Bronchus fibroblast of lung (primary cell): ENCODE data around the gene BMP8B. TPM values are rescaled to one million over a fixed set of nuclear protein-coding genes. Genes with fewer than 3 reads are reported as not detected.

ENCODE experiments used
- total RNA-seq: library from RNA; depleted of rRNA; stranded (reverse); fragments of >200 nt; gene quantifications from 2 replicates; pipeline ENCODE4 v1.2.3, GENCODE V29; 2015

Gene BMP8B, protein sequence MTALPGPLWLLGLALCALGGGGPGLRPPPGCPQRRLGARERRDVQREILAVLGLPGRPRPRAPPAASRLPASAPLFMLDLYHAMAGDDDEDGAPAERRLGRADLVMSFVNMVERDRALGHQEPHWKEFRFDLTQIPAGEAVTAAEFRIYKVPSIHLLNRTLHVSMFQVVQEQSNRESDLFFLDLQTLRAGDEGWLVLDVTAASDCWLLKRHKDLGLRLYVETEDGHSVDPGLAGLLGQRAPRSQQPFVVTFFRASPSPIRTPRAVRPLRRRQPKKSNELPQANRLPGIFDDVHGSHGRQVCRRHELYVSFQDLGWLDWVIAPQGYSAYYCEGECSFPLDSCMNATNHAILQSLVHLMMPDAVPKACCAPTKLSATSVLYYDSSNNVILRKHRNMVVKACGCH
- total RNA-seq: not detected in 2 replicates

GRCh38 chr1:39788758-39789570, at the start of gene BMP8B:
TSS of gene BMP8B (minus strand) at chr1:39788865. CDS start at chr1:39788485, 380 bp downstream.

GRCh38 chr1:39771022-39771532, 17.6 kb downstream of the BMP8B start, which contains the start of gene OXCT2:
TSS of gene OXCT2 (minus strand) at chr1:39771348. CDS start at chr1:39771255, 93 bp downstream.

DNA sequence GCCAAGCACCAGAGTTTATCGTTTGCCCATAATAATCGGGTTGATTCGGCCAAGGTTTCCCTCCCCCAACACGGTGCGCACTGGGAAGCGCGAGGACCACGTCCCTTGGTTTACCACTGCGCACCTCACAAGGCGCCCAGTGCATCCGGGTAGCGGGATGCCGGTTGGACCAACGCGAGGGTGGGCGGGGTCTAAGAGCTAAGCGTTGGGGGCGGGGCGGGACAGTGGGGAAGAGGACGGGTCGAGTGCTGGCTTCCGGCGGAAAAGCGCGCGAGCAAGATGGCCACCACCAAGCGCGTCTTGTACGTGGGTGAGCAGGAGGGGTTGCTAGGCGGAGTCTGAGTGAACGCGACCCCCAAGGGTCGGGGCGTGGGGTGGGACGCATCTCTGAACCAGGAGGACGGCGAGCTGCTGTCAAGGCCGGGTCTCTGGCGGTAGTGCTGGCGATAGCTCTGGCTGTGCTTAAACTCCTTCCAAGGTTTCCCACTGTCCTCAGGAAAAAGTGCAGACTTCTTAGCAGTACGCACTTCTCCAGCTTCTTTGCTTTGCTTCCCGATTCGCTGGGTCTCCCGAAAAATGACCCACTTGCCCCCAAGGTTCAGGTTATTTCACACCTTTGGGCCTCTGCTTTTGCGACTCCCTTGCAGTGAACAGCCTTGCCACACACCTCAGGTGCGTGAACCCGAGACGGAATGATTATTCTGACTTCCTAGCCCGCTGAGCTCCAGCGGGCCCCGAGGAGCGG, 49.9 kb downstream of the BMP8B start, which contains the start of gene PPIE:
TSS of gene PPIE (plus strand) at position 261 of the 745 bp plus-strand sequence. CDS start at position 280, 19 bp downstream.

Other genes with a start within 250 kb of the BMP8B start
- gene PABPC4, start 212.1 kb downstream of the BMP8B start, total RNA-seq: 174 and 187 TPM in 2 replicates
- gene HEYL, start 149.2 kb downstream of the BMP8B start, total RNA-seq: under 0.01 TPM in 1 of 2 replicates, not detected in the other
- not detected in 2 replicates for gene NT5C1A, start 116.8 kb downstream of the BMP8B start, total RNA-seq
- gene HPCAL4, start 97.4 kb downstream of the BMP8B start, total RNA-seq: not detected in 2 replicates
- 41.8 and 43.2 TPM in 2 replicates for gene PPIE, start 50.0 kb downstream of the BMP8B start, total RNA-seq
- 1.5 and 1.6 TPM in 2 replicates for gene OXCT2, start 17.5 kb downstream of the BMP8B start, total RNA-seq
- 15.0 and 16.6 TPM in 2 replicates for gene TRIT1, start 94.6 kb upstream of the BMP8B start, total RNA-seq
- gene MYCL, start 113.1 kb upstream of the BMP8B start, total RNA-seq: 0.15 and 0.50 TPM in 2 replicates
- gene MFSD2A, start 166.3 kb upstream of the BMP8B start, total RNA-seq: 2.0 and 4.0 TPM in 2 replicates